Stimulated activated CD8-positive, alpha-beta memory T cell treated with anti-CD3 and anti-CD28 coated beads, Interleukin-12 subunit alpha, Interleukin-12 subunit beta, amount 100 ng/mL, for 24 hours (primary cell): ENCODE results near the gene ITCH.
"Not testable (repeated sequence)": the region's sequence is repeated elsewhere in the genome, so short reads cannot be mapped to it uniquely, and the experiment has no call there.

ENCODE experiments used
- DNase-seq: peaks from one replicate; pipeline ENCODE4 v3.0.0-alpha.2; 2020; ENCODE audit errors: extremely low read depth

Gene ITCH

DNA sequence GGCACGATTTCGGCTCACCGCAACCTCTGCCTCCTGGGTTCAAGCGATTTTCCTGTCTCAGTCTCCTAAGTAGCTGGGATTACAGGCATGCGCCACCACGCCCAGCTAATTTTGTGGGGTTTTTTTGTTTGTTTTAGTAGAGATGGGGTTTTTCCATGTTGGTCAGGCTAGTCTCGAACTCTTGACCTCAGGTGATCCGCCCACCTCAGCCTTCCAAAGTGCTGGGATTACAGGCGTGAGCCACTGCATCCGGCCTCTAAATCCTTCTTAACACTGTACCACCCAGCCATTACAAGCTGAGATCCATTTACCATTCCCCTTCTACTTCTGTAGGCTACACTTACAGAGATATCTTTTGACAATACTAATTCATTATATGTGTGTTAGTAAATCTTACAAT lies 51.5 kb downstream of the ITCH start:
- not testable (repeated sequence) for DNase-seq

DNA sequence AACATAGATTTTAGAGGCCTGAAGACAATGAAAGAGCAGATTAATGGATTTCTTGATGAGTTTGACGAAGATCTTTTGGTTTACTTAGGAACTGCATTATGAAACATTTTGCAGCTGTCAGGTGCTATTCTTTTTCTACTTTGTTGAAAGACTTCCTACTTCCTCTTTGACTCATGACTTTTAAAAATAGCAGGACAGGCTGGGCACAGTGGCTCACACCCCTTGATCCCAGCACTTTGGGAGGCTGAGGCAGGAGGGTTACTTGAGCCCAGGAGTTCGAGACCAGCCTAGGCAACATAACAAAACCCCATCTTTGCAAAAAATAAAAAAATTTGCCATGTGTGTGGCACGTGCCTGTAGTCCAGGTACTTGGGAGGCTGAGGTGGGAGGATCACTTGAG lies 52.0 kb downstream of the ITCH start:
- DNase-seq = no peak

DNA sequence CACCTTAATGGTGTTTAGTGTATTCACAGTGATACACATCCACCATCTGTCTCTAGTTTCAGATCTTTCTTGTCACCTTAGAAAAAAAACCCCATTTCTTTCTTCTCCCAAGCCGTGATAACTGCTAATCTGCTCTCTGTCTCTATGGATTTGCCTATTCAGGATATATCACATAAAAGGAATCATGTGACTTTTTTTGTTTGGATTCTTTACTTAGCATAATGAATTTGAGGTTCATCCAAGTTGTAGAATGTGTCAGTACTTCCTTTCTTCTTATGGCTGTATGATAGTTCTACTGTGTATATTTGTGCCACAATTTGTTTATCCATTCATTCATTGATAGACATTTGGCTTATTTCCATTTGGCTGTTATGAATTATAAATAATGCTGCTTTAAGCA lies 57.1 kb downstream of the ITCH start:
- no peak for DNase-seq

DNA sequence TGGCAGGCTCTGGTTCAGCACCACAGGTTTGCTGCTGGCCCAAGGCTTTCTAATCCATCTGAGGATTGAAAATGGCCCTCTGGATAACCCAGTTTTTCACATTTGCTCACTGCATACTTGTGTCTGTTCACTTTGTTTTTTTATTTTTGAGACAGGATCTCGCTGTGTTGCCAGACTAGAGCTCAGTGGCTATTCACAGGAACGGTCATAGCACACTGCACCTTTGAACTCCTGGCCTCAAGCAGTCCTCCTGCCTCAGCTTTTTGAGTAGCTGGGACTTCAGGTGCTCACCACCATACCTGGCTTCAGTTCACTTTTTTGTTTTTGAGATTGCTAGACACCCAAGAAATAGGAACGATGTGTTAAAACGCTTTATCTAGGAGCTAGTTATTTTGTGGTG lies 57.9 kb downstream of the ITCH start:
- no peak for DNase-seq

DNA sequence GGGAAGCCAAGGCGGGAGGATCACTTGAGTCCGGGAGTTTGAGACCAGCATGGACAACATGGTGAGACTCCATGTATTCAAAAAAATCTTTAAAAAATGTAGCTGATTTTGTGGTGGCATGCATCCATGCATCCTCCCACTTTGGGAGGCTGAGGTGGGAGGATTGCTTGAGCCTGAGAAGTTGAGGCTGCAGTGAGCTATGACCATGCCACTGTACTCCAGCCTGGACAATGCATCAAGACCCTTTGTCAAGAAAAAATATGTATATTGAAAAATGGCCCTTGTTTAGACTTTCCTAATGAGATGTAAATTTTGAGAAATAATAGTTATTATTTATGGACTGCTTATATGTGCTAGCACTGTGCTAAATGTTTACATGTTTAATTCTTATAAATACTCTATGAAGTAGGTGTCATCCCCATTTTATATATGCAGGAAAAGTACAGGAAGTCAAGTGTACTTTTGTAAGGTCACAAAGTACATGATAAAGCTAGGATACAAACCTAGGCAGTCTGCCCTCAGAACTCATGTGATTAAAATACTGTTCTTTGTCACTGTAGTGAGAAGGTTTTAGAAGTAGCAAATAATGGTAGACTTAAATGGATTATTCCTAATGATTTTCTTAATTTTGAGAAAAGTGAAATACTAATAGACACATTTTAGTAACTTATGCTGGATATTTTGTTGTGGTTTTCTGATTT lies 58.8 kb downstream of the ITCH start:
- DNase-seq = no peak

DNA sequence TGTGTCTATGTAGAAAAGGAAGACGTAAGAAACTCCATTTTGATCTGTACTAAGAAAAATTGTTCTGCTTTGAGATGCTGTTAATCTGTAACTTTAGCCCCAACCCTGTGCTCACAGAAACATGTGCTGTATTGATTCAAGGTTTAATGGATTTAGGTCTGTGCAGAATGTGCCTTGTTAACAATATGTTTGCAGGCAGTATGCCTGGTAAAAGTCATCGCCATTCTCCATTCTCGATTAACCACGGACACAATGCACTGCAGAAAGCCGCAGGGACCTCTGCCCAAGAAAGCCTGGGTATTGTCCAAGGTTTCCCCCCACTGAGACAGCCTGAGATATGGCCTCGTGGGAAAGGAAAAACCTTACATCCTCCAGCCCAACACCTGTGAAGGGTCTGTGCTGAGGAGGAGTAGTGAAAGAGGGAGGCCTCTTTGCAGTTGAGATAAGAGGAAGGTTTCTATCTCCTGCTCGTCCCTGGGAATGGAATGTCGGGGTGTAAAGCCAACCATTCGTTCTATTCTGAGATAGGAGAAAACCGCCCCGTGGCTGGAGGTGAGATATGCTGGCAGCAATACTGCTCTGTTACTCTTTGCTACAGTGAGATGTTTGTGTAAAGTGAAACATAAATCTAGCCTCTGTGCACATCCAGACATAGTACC lies 62.1 kb downstream of the ITCH start:
- not testable (repeated sequence) for DNase-seq

DNA sequence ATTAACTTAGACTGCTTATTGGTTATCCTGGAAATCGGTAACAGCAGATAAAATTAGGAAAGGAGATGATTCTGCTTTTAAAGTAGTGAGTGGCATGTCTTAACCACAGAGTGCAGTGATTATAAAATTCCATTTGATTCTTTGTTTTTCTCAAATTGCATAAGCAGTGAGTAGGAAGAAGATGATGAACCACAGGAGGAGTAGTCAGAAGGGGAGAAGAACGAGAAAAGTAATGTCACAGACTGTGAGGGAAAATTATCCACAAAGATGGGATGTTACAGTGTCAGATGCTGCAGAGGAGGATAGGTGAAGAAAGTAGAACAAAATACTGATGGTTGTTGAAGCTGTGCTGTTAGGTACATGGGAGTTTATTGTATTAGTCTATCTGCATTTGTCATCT lies 63.0 kb downstream of the ITCH start:
- DNase-seq = no peak

DNA sequence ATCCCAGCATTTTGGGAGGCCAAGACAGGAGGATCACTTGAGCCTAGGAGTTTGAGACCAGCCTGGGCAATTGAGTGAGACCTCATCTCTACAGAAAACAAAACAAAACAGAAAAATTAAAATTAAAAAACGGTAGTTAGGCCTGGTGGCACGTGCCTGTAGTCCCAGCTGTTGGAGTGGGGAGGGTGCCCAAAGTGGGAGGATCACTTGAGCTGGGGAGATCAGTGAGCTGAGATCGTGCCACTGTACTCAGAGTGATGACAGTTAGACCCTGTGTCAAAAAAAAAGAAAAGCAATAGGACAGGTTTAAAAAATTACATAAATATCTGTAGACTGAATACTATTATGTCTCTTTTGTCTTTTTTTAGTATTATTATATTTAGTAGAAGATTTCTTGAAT lies 64.3 kb downstream of the ITCH start:
- no peak for DNase-seq

DNA sequence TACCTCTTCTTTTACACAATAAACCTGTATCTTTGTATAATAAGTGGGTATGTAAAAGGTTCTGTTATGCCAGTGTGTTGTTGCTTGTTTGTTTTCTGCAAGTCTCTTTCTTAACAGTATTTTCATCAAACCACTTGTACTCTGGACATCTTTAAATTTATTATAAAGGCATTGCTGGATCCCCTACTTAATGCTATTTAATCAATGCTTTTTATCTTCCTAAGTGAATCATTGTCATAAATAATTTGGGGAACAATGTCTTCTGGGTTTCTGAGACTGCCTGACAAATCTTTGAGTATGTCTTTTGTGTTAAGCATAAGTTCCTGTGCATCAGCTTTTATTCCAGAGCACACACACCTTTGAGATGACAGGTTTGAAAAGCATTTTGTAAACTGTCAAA lies 64.7 kb downstream of the ITCH start:
- DNase-seq = no peak

DNA sequence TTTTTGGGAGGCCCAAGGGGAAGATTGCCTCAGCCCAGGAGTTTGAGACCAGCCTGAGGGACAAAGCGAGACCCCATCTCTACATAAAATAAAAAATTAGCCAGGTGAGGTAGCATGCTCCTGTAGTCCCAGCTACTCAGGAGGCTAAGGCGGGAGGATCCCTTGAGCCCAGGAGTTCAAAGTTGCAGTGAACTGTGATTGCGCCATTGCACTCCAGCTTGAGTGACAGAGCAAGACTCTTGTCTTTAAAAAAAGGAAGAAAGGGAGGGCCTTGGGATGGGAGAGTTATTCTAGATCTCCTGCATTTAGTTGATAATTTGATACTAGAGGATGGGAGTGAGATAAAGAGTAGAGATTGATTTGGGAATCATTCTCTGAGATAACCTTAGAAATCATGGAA lies 68.1 kb downstream of the ITCH start:
- no peak for DNase-seq

DNA sequence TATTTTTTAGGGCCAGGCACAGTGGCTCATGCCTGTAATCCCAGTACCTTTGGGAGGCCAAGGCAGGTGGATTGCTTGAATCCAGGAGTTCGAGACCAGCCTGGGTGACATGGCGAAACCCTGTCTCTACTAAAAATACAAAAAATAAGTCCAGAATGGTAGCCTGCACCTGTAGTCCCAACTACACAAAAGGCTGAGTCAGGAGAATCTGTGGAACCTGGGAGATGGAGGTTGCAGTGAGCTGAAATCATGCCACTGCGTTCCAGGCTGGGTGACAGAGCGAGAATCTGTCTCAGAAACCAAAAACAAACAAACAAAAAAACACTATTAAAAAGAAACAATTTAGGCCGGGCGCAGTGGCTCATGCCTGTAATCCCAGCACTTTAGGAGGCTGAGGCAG lies 69.6 kb downstream of the ITCH start:
- DNase-seq = not testable (repeated sequence)

DNA sequence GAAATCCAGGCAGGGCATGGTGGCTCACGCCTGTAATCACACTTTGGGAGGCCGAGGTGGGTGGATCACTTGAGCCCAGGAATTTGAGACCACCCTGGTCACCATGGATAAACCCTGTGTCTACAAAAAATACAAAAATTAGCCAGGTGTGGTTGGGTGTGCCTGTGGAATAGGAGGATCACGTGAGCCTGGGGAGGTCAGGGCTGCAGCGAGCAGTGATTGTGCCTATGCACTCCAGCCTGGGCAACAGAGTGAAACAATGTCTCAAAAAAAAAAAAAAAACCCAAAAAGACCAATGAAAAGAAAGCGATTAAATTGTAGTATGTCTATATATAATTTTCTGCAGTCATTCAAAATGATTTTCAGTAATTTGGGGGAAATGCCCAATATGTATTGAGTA lies 70.3 kb downstream of the ITCH start:
- DNase-seq = no peak

DNA sequence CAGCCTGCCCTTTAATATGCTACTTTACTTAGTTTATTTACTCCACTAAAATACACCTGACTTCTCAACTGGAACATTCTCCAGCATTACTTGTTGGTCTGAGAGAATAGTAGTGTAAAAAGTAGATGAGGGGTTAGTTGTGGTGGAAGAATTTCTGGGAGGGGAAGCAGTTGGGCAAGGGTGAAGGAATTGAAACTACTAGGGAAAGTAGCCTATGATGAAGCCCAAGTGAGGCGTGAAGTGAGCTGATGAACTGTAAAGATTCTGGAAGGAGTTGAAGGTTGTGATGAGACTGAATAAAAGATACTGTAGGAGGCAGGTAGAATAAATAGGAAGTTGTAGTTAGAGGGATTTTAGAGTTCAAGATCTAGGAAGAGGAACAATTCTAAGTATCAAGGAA lies 72.5 kb downstream of the ITCH start:
- DNase-seq = no peak

DNA sequence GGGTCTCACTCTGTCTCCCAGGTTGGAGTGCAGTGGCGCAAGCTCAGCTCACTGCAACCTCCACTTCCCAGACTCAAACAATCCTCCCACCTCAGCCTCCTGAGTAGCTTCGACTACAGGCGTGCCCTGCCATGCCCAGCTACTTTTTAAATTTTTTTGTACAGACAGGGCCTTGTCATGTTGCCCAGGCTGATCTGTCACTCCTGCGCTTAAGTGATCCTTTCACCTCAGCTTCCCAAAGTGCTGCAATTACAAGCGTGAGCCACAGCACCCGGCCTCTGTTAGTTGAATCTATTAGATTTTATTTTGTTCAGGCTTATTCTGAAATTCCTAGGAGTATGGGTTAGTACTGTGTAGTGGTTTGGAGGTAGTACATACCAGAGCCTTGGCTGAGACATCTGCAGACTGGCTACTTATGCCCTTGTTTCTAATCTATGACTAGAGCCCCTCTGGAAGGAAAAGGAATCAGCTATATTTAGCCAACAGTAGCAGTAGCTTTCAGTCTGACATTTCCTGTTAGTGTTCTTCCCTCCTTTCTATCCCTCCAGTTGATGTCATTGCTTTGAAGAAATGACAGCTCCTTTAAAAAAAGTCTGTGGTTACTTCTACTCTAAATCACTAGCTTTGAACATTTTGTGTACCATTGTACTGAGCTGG lies 74.4 kb downstream of the ITCH start:
- no peak for DNase-seq

DNA sequence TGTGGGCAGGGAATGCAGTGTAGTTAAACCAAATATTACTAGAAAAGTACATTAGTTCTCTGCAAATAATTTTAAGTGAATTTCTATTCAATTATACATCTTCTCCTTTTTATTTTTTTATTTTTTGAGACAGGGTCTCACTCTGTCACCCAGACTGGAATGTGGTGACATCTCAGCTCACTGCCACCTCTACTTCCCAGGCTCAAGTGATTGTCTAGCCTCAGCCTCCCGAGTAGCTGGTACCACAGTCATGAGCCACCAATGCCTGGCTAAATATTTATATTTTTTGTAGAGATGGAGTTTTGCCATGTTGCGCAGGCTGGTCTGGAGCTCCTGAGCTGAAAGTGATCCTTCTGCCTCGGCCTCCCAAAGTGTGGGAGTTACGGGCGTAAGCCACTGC lies 76.1 kb downstream of the ITCH start:
- no peak for DNase-seq

DNA sequence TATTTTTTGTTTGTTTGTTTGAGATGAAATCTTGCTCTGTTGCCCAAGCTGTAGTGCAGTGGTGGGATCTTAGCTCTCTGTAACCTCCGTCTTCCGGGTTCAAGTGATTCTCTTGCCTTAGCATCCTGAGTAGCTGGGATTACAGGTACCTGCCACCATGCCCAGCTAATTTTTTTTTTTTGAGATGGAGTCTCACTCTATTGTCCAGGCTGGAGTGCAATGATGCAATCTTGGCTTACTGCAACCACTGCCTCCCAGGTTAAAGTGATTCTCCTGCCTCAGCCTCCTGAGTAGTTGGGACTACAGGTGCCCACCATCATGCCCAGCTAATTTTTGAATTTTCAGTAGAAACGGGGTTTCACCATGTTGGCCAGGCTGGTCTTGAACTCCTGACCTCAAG lies 78.3 kb downstream of the ITCH start:
- not testable (repeated sequence) for DNase-seq

DNA sequence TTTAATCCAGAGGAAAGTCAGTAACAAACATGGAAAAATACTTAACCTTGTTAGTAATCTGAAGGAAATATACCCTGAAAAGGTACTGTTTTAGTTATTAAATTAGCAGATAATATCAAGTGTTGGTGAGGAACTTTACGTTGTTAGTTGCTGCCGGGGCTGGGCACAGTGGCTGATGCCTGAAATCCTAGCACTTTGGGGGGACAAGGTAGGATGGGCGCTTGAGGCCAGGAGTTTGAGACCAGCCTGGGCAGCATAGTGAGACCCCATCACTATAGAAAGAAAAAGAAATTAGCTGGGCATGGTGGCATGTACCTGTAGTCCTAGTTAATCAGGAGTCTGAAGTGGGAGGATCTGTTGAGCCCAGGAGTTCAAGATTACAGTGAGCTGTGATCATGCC lies 80.5 kb downstream of the ITCH start:
- no peak for DNase-seq

DNA sequence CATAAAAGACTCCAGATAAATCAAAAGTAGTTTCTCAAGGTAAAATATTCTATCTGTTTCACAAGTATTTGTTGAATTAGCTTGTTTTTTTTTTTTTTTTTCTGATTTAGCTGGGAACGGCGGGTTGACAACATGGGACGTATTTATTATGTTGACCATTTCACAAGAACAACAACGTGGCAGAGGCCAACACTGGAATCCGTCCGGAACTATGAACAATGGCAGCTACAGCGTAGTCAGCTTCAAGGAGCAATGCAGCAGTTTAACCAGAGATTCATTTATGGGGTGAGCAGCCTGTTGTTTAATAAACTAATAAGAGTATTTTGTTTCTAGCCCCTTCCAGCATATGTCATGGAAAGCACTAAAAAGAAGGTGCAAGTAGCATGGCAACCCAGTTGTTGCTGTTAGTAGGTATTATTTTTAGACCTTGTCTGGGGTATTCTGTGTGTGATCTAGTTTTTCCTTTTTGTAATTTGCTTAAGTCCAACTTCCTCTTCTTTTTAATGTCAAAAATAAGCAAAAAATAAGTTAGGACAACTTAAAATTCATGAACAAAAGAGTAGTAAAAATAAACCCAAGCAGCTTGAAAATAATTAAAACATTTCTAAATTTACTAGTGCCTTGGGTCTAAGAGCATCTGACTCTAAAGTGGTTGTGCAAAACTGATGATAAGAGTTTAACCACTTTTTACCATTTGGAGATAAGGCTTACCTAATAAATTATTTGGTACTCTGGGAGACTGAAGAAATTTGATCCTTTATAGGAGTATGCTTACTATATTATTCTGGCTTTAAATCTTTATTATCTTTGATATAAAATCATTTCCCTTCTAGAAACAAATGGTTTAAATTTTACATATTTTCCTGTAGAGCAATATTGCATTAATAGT lies 82.3 kb downstream of the ITCH start:
- no peak for DNase-seq

DNA sequence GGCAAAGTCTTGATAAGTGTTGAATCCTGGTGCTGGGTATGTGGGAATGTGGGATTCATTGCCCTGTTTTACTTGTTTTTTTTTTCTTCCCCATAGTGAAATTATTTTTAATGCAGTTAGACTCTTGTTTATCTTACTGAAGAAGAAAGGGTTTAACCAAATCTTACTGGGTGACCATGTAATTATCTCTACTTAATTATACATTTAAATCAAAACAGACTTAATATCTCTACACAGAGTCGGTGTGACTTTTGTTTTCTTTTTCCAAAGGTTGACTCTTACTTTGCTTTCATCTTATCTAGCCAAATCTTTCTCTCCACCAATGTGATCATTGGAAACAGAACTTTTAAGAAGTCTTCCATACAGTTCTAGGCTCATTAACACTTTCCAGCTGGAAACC lies 85.4 kb downstream of the ITCH start:
- no peak for DNase-seq

DNA sequence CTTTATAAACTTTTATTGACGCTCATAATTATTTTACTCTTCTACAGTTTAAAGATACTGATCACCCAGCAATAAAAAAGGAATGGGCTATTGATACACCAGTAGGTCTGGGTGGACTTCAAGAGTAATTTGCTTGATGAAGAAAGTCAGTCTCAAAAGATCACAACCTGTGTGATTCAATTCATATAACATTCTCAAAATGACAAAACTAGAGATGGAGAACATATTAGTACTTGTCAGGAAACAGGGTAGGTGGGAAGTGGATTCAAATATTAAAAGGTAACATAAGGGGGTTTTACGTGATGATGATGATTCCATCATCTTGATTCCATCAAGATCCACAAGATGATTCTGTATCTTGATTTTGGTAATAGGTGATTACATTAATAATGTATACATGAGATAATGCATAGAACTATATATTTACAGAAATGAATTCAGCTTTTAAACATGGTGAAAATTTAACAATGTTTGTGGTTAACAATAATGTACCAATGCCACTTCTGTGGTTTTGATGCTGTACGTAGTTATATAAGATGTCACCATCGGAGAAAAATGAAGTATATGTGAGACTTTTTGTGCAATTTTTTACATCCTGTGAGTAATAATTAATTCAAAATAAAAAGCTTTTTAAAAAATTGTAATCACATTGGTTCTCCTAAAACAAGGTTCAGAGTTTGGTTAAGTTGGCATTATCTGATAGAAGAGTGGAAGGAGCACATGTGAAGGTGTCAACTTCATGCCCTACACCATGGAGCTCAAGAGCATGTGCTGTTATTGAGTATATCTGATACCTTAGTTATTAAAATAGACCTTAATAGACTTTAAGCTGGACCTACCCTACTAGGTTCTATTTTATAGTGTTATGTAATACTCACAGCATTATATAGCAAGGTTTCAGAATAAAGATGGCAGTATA lies 86.9 kb downstream of the ITCH start:
- no peak for DNase-seq

DNA sequence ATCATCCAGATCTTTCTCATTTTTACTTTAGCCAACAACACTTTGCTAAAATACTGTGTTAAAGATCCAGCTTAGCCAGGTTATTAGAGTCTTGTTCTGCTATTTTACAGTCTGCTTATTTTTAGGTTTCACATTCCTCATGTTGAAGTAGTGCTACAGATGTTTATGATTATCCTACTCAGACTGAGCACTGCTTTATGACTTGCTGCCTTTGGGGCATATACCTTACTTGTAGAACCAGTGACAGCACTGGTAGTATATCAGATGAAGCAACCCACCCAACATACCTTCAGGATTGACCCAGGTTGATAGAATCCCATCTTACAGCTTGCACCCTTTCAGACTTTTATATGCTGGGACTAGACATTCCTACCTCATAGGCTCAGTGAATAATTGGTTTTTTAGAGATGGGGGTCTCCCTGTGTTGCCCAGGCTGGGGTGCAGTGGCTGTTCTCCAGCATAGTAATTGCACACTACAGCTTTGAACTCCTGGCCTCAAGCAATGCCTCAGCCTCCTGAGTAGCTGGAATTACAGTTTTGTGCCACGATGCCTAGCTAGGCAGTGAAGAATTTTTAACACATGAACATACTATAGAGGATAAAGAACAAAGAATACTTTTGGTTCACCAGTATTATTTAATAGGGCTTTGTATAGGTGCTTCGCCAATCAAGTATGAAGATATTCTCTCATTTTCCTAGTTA lies 89.4 kb downstream of the ITCH start:
- no peak for DNase-seq
